Lung (tissue), 12 donors: ENCODE results near the gene DDX10. TPM values are rescaled to one million over a fixed set of nuclear protein-coding genes. Genes with fewer than 3 reads are reported as not detected.

Experiments used
- ATAC-seq: fragments of 200-7000 bp; cut with Tn5 transposase; one replicate; pipeline ENCODE4 v1.9.1; 2020; ENCODE audit warnings: moderate number of reproducible peaks; ENCODE audit not compliant: insufficient read depth, low FRiP score
- DNase-seq, 3 donors: peaks; one replicate each; pipeline ENCODE4 v3.0.0-alpha.2; 2013 to 2017
- H3K27ac ChIP-seq, 2 donors: one replicate each; pipeline ENCODE4 v1.5.1; 2013; ENCODE audit warnings: mild to moderate bottlenecking in 2 of 2, moderate library complexity in 2 of 2, control low read depth in 1 of 2, inconsistent platforms in 1 of 2, low read depth in 1 of 2, low read length in 1 of 2
- H3K27me3 ChIP-seq, 3 donors: one replicate each; pipeline ENCODE4 v1.5.1; 2013; ENCODE audit warnings: low read length in 2 of 3; ENCODE audit not compliant: control insufficient read depth in 3 of 3, insufficient read depth in 3 of 3
- H3K36me3 ChIP-seq, 4 donors: one replicate each; pipeline ENCODE4 v1.5.1; 2013; ENCODE audit warnings: low read length in 4 of 4, mild to moderate bottlenecking in 1 of 4, moderate library complexity in 1 of 4; ENCODE audit not compliant: control insufficient read depth in 4 of 4, insufficient read depth in 4 of 4
- H3K4me1 ChIP-seq, 5 donors: one replicate each; pipeline ENCODE4 v1.5.1; 2013; ENCODE audit warnings: low read length in 5 of 5, mild to moderate bottlenecking in 2 of 5, moderate library complexity in 1 of 5; ENCODE audit not compliant: control insufficient read depth in 5 of 5, insufficient read depth in 5 of 5
- H3K4me3 ChIP-seq: one replicate; pipeline ENCODE4 v1.5.1; 2013; ENCODE audit warnings: mild to moderate bottlenecking, control low read depth, moderate library complexity
- H3K9ac ChIP-seq, 2 donors: one replicate each; pipeline ENCODE4 v1.5.1; 2013; ENCODE audit warnings: low read length in 2 of 2, control low read depth in 1 of 2; ENCODE audit not compliant: insufficient read depth in 1 of 2
- H3K9me3 ChIP-seq, 4 donors: one replicate each; pipeline ENCODE4 v1.5.1; 2013; ENCODE audit warnings: low read length in 3 of 4, mild to moderate bottlenecking in 1 of 4, moderate library complexity in 1 of 4; ENCODE audit not compliant: control insufficient read depth in 4 of 4, insufficient read depth in 3 of 4
- WGBS, 2 donors: extraction: QIAGEN DNeasy Blood & Tissue Kit; methylation state at CpG; one replicate each; pipeline ENCODE4 v1.1.7; 2013; 5-methylcytosine and 5-hydroxymethylcytosine counted together
- polyA plus RNA-seq, 2 donors: library from polyadenylated mRNA; stranded (reverse); fragments of 200-250 nt; gene quantifications; one replicate each; pipeline ENCODE4 v1.2.1, GENCODE V29; 2013
- total RNA-seq, 2 donors: library from RNA; depleted of rRNA in 1 of 2; stranded (reverse); fragments of >200 nt in 1 of 2; gene quantifications; one replicate each; pipeline ENCODE4 v1.2.1, GENCODE V29; 2014 to 2021
- TF ChIP-seq, protein P1 (sequence below): IDR thresholded peaks from 2 replicates; pipeline ENCODE4 v1.5.1; 2012; ENCODE audit warnings: mild to moderate bottlenecking; ENCODE audit errors: control extremely low read depth, extremely low read depth
- donor health status: control.
- donor health status: control.
- donor health status: Bipolar disorder and iron deficiency.
- donor health status: healthy.
- donor health status: DM: yes; HTN: yes; CAD: no.

Gene DDX10
- total and polyA plus RNA-seq, 4 donors: 13.9 to 30.5 (median 18.8) TPM

GRCh38 chr11:108886005-108886659 is 221.3 kb downstream of the DDX10 start:
- WGBS, 2 donors: 84 to 90% methylated on average over 2 of the region's 2 CpGs
- DNase-seq (no peak), ATAC-seq (no peak)
- TF ChIP-seq, protein P1, sequence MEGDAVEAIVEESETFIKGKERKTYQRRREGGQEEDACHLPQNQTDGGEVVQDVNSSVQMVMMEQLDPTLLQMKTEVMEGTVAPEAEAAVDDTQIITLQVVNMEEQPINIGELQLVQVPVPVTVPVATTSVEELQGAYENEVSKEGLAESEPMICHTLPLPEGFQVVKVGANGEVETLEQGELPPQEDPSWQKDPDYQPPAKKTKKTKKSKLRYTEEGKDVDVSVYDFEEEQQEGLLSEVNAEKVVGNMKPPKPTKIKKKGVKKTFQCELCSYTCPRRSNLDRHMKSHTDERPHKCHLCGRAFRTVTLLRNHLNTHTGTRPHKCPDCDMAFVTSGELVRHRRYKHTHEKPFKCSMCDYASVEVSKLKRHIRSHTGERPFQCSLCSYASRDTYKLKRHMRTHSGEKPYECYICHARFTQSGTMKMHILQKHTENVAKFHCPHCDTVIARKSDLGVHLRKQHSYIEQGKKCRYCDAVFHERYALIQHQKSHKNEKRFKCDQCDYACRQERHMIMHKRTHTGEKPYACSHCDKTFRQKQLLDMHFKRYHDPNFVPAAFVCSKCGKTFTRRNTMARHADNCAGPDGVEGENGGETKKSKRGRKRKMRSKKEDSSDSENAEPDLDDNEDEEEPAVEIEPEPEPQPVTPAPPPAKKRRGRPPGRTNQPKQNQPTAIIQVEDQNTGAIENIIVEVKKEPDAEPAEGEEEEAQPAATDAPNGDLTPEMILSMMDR: no peak
- H3K4me1 ChIP-seq: peaks cover 0 to 2% (median 0%) of the 10 kb centered on the region in 5 donors
- no peaks in the 10 kb centered on the region for H3K27me3 ChIP-seq
- no peak overlapping the region for H3K9ac ChIP-seq
- H3K4me3 ChIP-seq: no peak overlapping the region
- H3K9me3 ChIP-seq: no peaks in the 10 kb centered on the region
- no peaks in the 10 kb centered on the region for H3K36me3 ChIP-seq
- no peak overlapping the region for H3K27ac ChIP-seq

DNA sequence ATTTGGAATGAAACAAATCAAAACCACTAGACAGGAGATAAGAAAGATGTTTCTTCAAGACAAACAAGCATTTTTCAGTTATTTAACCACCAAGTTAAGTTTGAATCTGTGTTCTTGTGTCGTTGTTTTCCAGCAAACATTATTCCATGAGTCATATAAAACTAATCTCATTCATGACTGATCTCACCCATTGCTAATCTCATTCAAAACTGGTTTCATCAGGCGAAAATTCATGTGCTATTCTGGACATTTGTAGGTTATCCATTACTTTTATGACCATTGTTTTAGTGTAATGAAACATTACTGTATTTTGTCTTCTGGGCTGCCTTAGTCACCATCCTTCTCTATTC is 221.8 kb downstream of the DDX10 start:
- H3K9ac ChIP-seq: no peak overlapping the region
- 91 to 95% methylated on average over 2 of the region's 2 CpGs for WGBS, 2 donors

DNA sequence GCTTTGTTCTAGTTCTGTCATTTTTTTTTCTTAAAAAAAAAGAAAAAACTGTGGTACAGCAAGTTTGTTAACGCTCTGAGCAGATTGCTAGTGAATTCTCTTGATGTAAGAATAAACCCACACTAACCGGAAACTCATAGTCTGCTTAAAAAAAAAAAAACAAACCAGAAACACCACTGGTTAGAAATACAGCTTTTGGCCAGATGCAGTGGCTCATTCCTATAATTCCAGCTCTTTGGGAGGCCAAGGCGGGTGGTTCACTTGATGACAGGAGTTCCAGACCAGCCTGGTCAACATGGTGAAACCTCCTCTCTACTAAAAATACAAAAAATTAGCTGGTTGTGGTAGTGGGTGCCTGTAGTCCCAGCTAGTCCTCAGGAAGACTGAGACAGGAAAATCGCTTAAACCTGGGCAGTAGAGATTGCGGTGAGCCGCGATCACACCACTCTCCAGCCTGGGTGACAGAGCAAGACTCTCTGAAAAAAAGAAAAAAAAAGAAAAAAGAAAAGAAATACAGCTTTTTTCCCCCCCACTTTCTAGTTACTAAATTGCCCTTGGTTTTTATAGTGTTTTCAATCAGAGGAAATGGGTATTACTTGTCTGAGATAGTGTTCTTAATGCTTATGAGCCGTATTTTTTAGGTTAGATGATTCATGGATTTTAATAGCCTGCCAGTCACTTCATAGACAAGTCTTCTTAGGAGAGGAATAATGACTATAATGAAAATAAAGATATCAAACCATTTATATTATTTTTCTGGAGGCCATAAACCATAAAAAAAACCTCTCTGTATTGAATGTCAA is 222.8 kb downstream of the DDX10 start:
- DNase-seq (no peak), ATAC-seq (no peak)
- 90 to 93% methylated on average over 8 of the region's 8 CpGs for WGBS, 2 donors

More for the DNA sequence above, 221.8 kb downstream of the DDX10 start:
- no peak overlapping the region for H3K27ac ChIP-seq
- DNase-seq: no peak
- ATAC-seq: no peak
- TF ChIP-seq, protein P1: no peak
- no peaks in the 10 kb centered on the region for H3K9me3 ChIP-seq
- H3K4me3 ChIP-seq: no peak overlapping the region
- peaks cover 0 to 2% (median 0%) of the 10 kb centered on the region in 5 donors for H3K4me1 ChIP-seq
- no peaks in the 10 kb centered on the region for H3K27me3 ChIP-seq
- no peaks in the 10 kb centered on the region for H3K36me3 ChIP-seq

More for the DNA sequence above, 222.8 kb downstream of the DDX10 start:
- Histone ChIP-seq H3K9me3 (no peaks in the 10 kb centered on the region), H3K27ac (no peak overlapping the region), H3K9ac (no peak overlapping the region), H3K4me3 (no peak overlapping the region), H3K4me1 (peaks cover 0 to 2% (median 0%) of the 10 kb centered on the region in 5 donors), H3K27me3 (no peaks in the 10 kb centered on the region), H3K36me3 (no peaks in the 10 kb centered on the region)
- TF ChIP-seq, protein P1: no peak
